WTC11 (cell line): ENCODE measurements around the gene RNASEH2C.
"Not testable (repeated sequence)": the region's sequence is repeated elsewhere in the genome, so short reads cannot be mapped to it uniquely, and the experiment has no call there.

Experiments
- ATF1 ChIP-seq: sonication (generic); formaldehyde crosslinking; IDR thresholded peaks from 2 replicates; pipeline ENCODE4 v1.8.1; 2023; ENCODE audit warnings: mild to moderate bottlenecking, moderate library complexity, missing genetic modification reagents
- ATF3 ChIP-seq: sonication (generic); formaldehyde crosslinking; conservative IDR thresholded peaks from 2 replicates; pipeline ENCODE4 v1.8.1; 2022; ENCODE audit warnings: mild to moderate bottlenecking, missing genetic modification reagents
- CREM ChIP-seq: sonication (generic); formaldehyde crosslinking; IDR thresholded peaks from 2 replicates; pipeline ENCODE4 v1.8.1; 2022; ENCODE audit warnings: mild to moderate bottlenecking, missing genetic modification reagents, moderate library complexity
- FOXJ3 ChIP-seq: sonication (generic); formaldehyde crosslinking; IDR thresholded peaks from 2 replicates; pipeline ENCODE4 v1.9.0; 2021; ENCODE audit warnings: missing genetic modification reagents, mild to moderate bottlenecking, borderline replicate concordance
- GTF2I ChIP-seq: fragments of 250-450 bp; sonication (Bioruptor Pico); conservative IDR thresholded peaks from 2 replicates; pipeline ENCODE4 v1.4.0; 2021; ENCODE audit warnings: mild to moderate bottlenecking
- HMGA2 ChIP-seq: fragments of 250-450 bp; sonication (Bioruptor Pico); IDR thresholded peaks from 2 replicates; pipeline ENCODE4 v1.4.0; 2021; ENCODE audit warnings: mild to moderate bottlenecking, moderate library complexity
- JUN ChIP-seq: sonication (generic); formaldehyde crosslinking; IDR thresholded peaks from 2 replicates; pipeline ENCODE4 v1.8.0; 2023; ENCODE audit warnings: mild to moderate bottlenecking, missing genetic modification reagents
- MXD4 ChIP-seq: fragments of 250-450 bp; sonication (Bioruptor Pico); IDR thresholded peaks from 2 replicates; pipeline ENCODE4 v1.8.0; 2021; ENCODE audit warnings: mild to moderate bottlenecking, moderate library complexity, borderline replicate concordance
- SMAD3 ChIP-seq: sonication (generic); formaldehyde crosslinking; IDR thresholded peaks from 2 replicates; pipeline ENCODE4 v1.8.0; 2022; ENCODE audit warnings: missing genetic modification reagents, mild to moderate bottlenecking, borderline replicate concordance
- SMAD4 ChIP-seq: sonication (generic); formaldehyde crosslinking; IDR thresholded peaks from 2 replicates; pipeline ENCODE4 v1.8.0; 2022; ENCODE audit warnings: mild to moderate bottlenecking, missing genetic modification reagents
- TCF7 ChIP-seq: sonication (generic); formaldehyde crosslinking; IDR thresholded peaks from 2 replicates; pipeline ENCODE4 v1.8.0; 2022; ENCODE audit warnings: mild to moderate bottlenecking, low read depth, missing genetic modification reagents, moderate library complexity
- TF ChIP-seq, protein P1 (sequence below): sonication (generic); formaldehyde crosslinking; IDR thresholded peaks from 2 replicates; pipeline ENCODE4 v1.8.1; 2023; ENCODE audit warnings: mild to moderate bottlenecking, missing genetic modification reagents, borderline replicate concordance
- TF ChIP-seq, protein P2 (sequence below): fragments of 200-600 bp; IDR thresholded peaks from 2 replicates; pipeline ENCODE4 v1.8.0; 2022; ENCODE audit warnings: antibody characterized with exemption
- TF ChIP-seq, protein P3 (sequence below): sonication (generic); formaldehyde crosslinking; IDR thresholded peaks from 2 replicates; pipeline ENCODE4 v1.8.0; 2022; ENCODE audit warnings: mild to moderate bottlenecking, missing genetic modification reagents

GRCh38 chr11:65691847-65692246 lies 28.8 kb downstream of the RNASEH2C start:
- TF ChIP-seq, protein P1, sequence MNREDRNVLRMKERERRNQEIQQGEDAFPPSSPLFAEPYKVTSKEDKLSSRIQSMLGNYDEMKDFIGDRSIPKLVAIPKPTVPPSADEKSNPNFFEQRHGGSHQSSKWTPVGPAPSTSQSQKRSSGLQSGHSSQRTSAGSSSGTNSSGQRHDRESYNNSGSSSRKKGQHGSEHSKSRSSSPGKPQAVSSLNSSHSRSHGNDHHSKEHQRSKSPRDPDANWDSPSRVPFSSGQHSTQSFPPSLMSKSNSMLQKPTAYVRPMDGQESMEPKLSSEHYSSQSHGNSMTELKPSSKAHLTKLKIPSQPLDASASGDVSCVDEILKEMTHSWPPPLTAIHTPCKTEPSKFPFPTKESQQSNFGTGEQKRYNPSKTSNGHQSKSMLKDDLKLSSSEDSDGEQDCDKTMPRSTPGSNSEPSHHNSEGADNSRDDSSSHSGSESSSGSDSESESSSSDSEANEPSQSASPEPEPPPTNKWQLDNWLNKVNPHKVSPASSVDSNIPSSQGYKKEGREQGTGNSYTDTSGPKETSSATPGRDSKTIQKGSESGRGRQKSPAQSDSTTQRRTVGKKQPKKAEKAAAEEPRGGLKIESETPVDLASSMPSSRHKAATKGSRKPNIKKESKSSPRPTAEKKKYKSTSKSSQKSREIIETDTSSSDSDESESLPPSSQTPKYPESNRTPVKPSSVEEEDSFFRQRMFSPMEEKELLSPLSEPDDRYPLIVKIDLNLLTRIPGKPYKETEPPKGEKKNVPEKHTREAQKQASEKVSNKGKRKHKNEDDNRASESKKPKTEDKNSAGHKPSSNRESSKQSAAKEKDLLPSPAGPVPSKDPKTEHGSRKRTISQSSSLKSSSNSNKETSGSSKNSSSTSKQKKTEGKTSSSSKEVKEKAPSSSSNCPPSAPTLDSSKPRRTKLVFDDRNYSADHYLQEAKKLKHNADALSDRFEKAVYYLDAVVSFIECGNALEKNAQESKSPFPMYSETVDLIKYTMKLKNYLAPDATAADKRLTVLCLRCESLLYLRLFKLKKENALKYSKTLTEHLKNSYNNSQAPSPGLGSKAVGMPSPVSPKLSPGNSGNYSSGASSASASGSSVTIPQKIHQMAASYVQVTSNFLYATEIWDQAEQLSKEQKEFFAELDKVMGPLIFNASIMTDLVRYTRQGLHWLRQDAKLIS (CRISPR knock-in tag) = not testable (repeated sequence)
- TF ChIP-seq, protein P2, sequence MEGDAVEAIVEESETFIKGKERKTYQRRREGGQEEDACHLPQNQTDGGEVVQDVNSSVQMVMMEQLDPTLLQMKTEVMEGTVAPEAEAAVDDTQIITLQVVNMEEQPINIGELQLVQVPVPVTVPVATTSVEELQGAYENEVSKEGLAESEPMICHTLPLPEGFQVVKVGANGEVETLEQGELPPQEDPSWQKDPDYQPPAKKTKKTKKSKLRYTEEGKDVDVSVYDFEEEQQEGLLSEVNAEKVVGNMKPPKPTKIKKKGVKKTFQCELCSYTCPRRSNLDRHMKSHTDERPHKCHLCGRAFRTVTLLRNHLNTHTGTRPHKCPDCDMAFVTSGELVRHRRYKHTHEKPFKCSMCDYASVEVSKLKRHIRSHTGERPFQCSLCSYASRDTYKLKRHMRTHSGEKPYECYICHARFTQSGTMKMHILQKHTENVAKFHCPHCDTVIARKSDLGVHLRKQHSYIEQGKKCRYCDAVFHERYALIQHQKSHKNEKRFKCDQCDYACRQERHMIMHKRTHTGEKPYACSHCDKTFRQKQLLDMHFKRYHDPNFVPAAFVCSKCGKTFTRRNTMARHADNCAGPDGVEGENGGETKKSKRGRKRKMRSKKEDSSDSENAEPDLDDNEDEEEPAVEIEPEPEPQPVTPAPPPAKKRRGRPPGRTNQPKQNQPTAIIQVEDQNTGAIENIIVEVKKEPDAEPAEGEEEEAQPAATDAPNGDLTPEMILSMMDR = not testable (repeated sequence)
- not testable (repeated sequence) for TF ChIP-seq ATF1 (CRISPR knock-in tag); TCF7 (CRISPR knock-in tag); CREM; MXD4; SMAD4 (CRISPR knock-in tag); FOXJ3 (CRISPR knock-in tag); SMAD3 (CRISPR knock-in tag); GTF2I; ATF3 (CRISPR knock-in tag); JUN (CRISPR knock-in tag); HMGA2 (CRISPR knock-in tag)
- TF ChIP-seq, protein P3, sequence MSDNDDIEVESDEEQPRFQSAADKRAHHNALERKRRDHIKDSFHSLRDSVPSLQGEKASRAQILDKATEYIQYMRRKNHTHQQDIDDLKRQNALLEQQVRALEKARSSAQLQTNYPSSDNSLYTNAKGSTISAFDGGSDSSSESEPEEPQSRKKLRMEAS (CRISPR knock-in tag) = not testable (repeated sequence)
